K562 (cell line): Measurements from ENCODE around the gene TRIM33. TPM values are rescaled to one million over a fixed set of nuclear protein-coding genes. Genes with fewer than 3 reads are reported as not detected.

Source experiments
- C11orf30 ChIP-seq: fragments of 450-650 bp; IDR thresholded peaks from 2 replicates; pipeline ENCODE4 v1.6.1; 2016; ENCODE audit warnings: low read depth, mild to moderate bottlenecking
- ETS2 ChIP-seq: IDR thresholded peaks from 2 replicates; pipeline ENCODE4 v1.6.1; 2016; ENCODE audit warnings: borderline replicate concordance, missing genetic modification characterization, mild to moderate bottlenecking, moderate library complexity, missing compliant biosample characterization; ENCODE audit not compliant: poor library complexity, severe bottlenecking
- FOSL1 ChIP-seq: fragments of 200-800 bp; sonication (Bioruptor generic); conservative IDR thresholded peaks from 2 replicates; pipeline ENCODE4 v1.6.1; 2016; ENCODE audit warnings: missing genetic modification characterization, missing compliant biosample characterization
- KDM2B ChIP-seq: fragments of 250-450 bp; sonication (Bioruptor Pico); IDR thresholded peaks from 2 replicates; pipeline ENCODE4 v1.8.0; 2021; ENCODE audit warnings: mild to moderate bottlenecking, moderate library complexity
- MBD1 ChIP-seq: fragments of 250-450 bp; sonication (Bioruptor Pico); IDR thresholded peaks from 2 replicates; pipeline ENCODE4 v1.8.0; 2022; ENCODE audit warnings: inconsistent platforms
- MGA ChIP-seq: fragments of 450-650 bp; IDR thresholded peaks from 2 replicates; pipeline ENCODE4 v1.6.1; 2016; ENCODE audit warnings: mild to moderate bottlenecking, moderate library complexity
- TARDBP ChIP-seq: fragments of 450-650 bp; IDR thresholded peaks from 2 replicates; pipeline ENCODE4 v1.6.1; 2016
- ZNF224 ChIP-seq: sonication (generic); formaldehyde crosslinking; IDR thresholded peaks from 2 replicates; pipeline ENCODE4 v1.8.0; 2022; ENCODE audit warnings: mild to moderate bottlenecking, missing genetic modification reagents
- ZNF785 ChIP-seq: fragments of 250-450 bp; sonication (Bioruptor Pico); IDR thresholded peaks from 2 replicates; pipeline ENCODE4 v1.4.0; 2020; ENCODE audit warnings: mild to moderate bottlenecking
- ZNF79 ChIP-seq: fragments of 250-450 bp; sonication (Bioruptor Pico); IDR thresholded peaks from 2 replicates; pipeline ENCODE4 v1.4.0; 2020; ENCODE audit warnings: low read depth, mild to moderate bottlenecking, moderate library complexity
- polyA plus RNA-seq, 8 experiments: library from polyadenylated mRNA; depleted of rRNA in 4 of 8; stranded (reverse) in 5 of 8; unstranded in 3 of 8; fragments of >200 nt; fragmentation: Nextera tagmentation in 2 of 8; fragmentation: Illumina TruSeq in 1 of 8; extraction: Ambion mirVana in 2 of 8; extraction: Trizol in 1 of 8; gene quantifications; 2 replicates each; pipeline versions ENCODE4 v1.2.1 to v1.2.3, GENCODE V29; 2011 to 2014; ENCODE audit warnings: inconsistent platforms in 1 of 8, missing spikeins in 1 of 8
- total RNA-seq, 7 experiments: library from RNA; depleted of rRNA in 6 of 7; stranded (reverse); fragments of >200 nt in 6 of 7; fragmentation: Illumina TruSeq in 2 of 7; extraction: Trizol in 2 of 7; gene quantifications; 2 replicates each; pipeline versions ENCODE4 v1.2.1 to v1.2.3, GENCODE V29; 2011 to 2021; ENCODE audit warnings: low replicate concordance in 1 of 7
- TF ChIP-seq, protein P1 (sequence below): fragments of 250-450 bp; sonication (Bioruptor Pico); IDR thresholded peaks from 2 replicates; pipeline ENCODE4 v1.5.0; 2021; ENCODE audit warnings: mild to moderate bottlenecking, borderline replicate concordance

TRIM33 gene
- total and polyA plus RNA-seq, 9 of the 15 experiments (the other 6 are each of a cell fraction or from before 2014, with no cell fraction given): 9.3 to 58.4 (median 40.2) TPM

DNA sequence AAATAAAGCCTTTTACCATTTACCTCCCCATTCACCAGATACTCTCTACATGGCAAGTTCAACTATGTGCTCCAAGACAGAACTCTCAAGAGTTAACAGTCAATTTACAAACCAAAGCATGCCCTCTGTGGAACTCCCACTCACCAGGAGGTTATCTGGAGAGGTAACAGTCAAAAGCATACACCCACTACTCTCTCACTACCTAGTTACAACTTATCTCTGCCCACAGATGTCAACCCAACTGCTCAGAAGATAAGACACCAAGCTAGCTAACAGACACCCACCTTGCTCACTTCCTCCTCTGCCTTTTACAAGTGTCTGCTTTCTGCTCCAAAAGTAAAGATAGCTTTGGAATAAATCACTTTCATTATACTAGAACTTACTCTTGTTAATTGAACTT is 131.0 kb downstream of the TRIM33 start (continued):
- TF ChIP-seq MGA (0 out of 2 replicates have a peak, but pooled peaks have one; percentile 28), TARDBP (peak; percentile 95), ZNF785 (CRISPR knock-in tag) (no peak), FOSL1 (tag) (peak; percentile 86), KDM2B (CRISPR knock-in tag) (no peak), ZNF224 (CRISPR knock-in tag) (no peak), ETS2 (no peak), C11orf30 (no peak), ZNF79 (CRISPR knock-in tag) (0 out of 2 replicates have a peak, but pooled peaks have one; percentile 38), MBD1 (CRISPR knock-in tag) (no peak)
- TF ChIP-seq, protein P1, sequence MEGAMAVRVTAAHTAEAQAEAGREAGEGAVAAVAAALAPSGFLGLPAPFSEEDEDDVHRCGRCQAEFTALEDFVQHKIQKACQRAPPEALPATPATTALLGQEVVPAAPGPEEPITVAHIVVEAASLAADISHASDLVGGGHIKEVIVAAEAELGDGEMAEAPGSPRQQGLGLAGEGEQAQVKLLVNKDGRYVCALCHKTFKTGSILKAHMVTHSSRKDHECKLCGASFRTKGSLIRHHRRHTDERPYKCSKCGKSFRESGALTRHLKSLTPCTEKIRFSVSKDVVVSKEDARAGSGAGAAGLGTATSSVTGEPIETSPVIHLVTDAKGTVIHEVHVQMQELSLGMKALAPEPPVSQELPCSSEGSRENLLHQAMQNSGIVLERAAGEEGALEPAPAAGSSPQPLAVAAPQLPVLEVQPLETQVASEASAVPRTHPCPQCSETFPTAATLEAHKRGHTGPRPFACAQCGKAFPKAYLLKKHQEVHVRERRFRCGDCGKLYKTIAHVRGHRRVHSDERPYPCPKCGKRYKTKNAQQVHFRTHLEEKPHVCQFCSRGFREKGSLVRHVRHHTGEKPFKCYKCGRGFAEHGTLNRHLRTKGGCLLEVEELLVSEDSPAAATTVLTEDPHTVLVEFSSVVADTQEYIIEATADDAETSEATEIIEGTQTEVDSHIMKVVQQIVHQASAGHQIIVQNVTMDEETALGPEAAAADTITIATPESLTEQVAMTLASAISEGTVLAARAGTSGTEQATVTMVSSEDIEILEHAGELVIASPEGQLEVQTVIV: no peak
